A549 (cell line): ENCODE results near the gene EME2. TPM values are rescaled to one million over a fixed set of nuclear protein-coding genes. Genes with fewer than 3 reads are reported as not detected.

Experiments
- ATAC-seq, 2 experiments: fragments of 200-7000 bp in 1 of 2; fragments of >200 bp in 1 of 2; cut with Nextera tagmentation in 1 of 2; cut with Tn5 transposase in 1 of 2; 3 replicates each; pipeline versions ENCODE4 v1.8.0 to v1.9.1; 2018 to 2020; ENCODE audit warnings: mild to moderate bottlenecking in 1 of 2, moderate library complexity in 1 of 2
- CTCF ChIA-PET: fragments of 300-600 bp; sonication (Branson Sonifier 250); formaldehyde crosslinking; extraction: SDS; loops from one replicate; lab custom pipeline; 2021; ENCODE audit warnings: antibody characterized with exemption, inconsistent platforms; lab: Yijun Ruan, JAX
- POLR2A ChIA-PET: fragments of 350-600 bp; formaldehyde crosslinking; extraction: SDS; loops from one replicate; lab custom pipeline; 2021; ENCODE audit warnings: antibody characterized with exemption, inconsistent platforms; lab: Yijun Ruan, JAX
- DNase-seq, 2 experiments: peaks; one replicate each; pipeline versions ENCODE4 v3.0.0 to v3.0.0-alpha.2; 2011 to 2016; ENCODE audit warnings: low read depth in 1 of 2, low spot score in 1 of 2
- FAIRE-seq: peaks from 2 replicates; lab custom pipeline; 2011; peaks lifted over from hg19 to GRCh38; lab: Jason Lieb, UNC
- H3K27ac ChIP-seq, 2 experiments: fragments of >200 bp; sonication (Bioruptor Twin); formaldehyde crosslinking; 3 replicates each; pipeline ENCODE4 v1.5.1; 2016 to 2017
- H3K4me1 ChIP-seq: fragments of >200 bp; sonication (Bioruptor Twin); formaldehyde crosslinking; 3 replicates; pipeline ENCODE4 v1.6.1; 2016
- H3K4me2 ChIP-seq: fragments of >200 bp; sonication (Bioruptor Twin); formaldehyde crosslinking; 3 replicates; pipeline ENCODE4 v1.6.1; 2016
- H3K4me3 ChIP-seq: fragments of >200 bp; sonication (Bioruptor Twin); formaldehyde crosslinking; 3 replicates; pipeline ENCODE4 v1.5.1; 2016
- H3K9me3 ChIP-seq: fragments of >200 bp; sonication (Bioruptor Twin); formaldehyde crosslinking; 3 replicates; pipeline ENCODE4 v1.6.1; 2016
- CBX8 ChIP-seq: fragments of 200-600 bp; sonication (generic); IDR thresholded peaks from 2 replicates; pipeline ENCODE4 v1.6.1; 2016
- CHD4 ChIP-seq: fragments of 200-600 bp; sonication (generic); IDR thresholded peaks from 2 replicates; pipeline ENCODE4 v1.6.1; 2016; ENCODE audit warnings: antibody characterized with exemption, mild to moderate bottlenecking, borderline replicate concordance
- EHMT2 ChIP-seq: fragments of 200-600 bp; sonication (generic); IDR thresholded peaks from 2 replicates; pipeline ENCODE4 v1.6.1; 2016; ENCODE audit warnings: antibody characterized with exemption, low read depth, mild to moderate bottlenecking, moderate library complexity
- EP300 ChIP-seq, 2 experiments: fragments of >200 bp; sonication (Bioruptor Twin); formaldehyde crosslinking; IDR thresholded peaks; 2 replicates in 1 of 2; 3 replicates in 1 of 2; pipeline ENCODE4 v1.6.1; 2016 to 2017
- ESRRA ChIP-seq: fragments of 150-350 bp; IDR thresholded peaks from 2 replicates; pipeline ENCODE4 v1.6.1; 2014; ENCODE audit warnings: mild to moderate bottlenecking, low read length, borderline replicate concordance
- FOSB ChIP-seq: fragments of 250-450 bp; sonication (Bioruptor Pico); IDR thresholded peaks from 2 replicates; pipeline ENCODE4 v1.5.0; 2020; ENCODE audit warnings: mild to moderate bottlenecking, moderate library complexity
- FOXS1 ChIP-seq: fragments of 250-450 bp; sonication (Bioruptor Pico); IDR thresholded peaks from 2 replicates; pipeline ENCODE4 v1.5.0; 2020; ENCODE audit warnings: mild to moderate bottlenecking, moderate library complexity
- HDAC2 ChIP-seq: fragments of 200-600 bp; sonication (generic); IDR thresholded peaks from 2 replicates; pipeline ENCODE4 v1.6.1; 2016
- HOXB13 ChIP-seq: fragments of 250-450 bp; sonication (Bioruptor Pico); IDR thresholded peaks from 2 replicates; pipeline ENCODE4 v1.5.0; 2020; ENCODE audit warnings: low read depth, mild to moderate bottlenecking, moderate library complexity
- JUN ChIP-seq, 2 experiments: fragments of >200 bp; sonication (Bioruptor Twin); formaldehyde crosslinking; IDR thresholded peaks; 2 replicates in 1 of 2; 3 replicates in 1 of 2; pipeline ENCODE4 v1.6.1; 2016 to 2017
- MYC ChIP-seq: IDR thresholded peaks from 2 replicates; pipeline ENCODE4 v1.6.1; 2012; ENCODE audit warnings: mild to moderate bottlenecking, inconsistent platforms, low read length, improper control_type of control experiment, borderline replicate concordance
- NFE2L2 ChIP-seq: fragments of 150-350 bp; conservative IDR thresholded peaks from 2 replicates; pipeline ENCODE4 v1.6.1; 2014; ENCODE audit warnings: low read length
- NPAS2 ChIP-seq: fragments of 250-450 bp; sonication (Bioruptor Pico); IDR thresholded peaks from 2 replicates; pipeline ENCODE4 v1.8.0; 2022; ENCODE audit warnings: mild to moderate bottlenecking, moderate library complexity, borderline replicate concordance
- NR3C1 ChIP-seq: fragments of >200 bp; sonication (Bioruptor Twin); formaldehyde crosslinking; IDR thresholded peaks from 3 replicates; pipeline ENCODE4 v1.6.1; 2017
- POLR2A ChIP-seq: IDR thresholded peaks from 2 replicates; pipeline ENCODE4 v1.6.1; 2012; ENCODE audit warnings: mild to moderate bottlenecking, low read length
- RAD21 ChIP-seq, 2 experiments: fragments of >200 bp in 1 of 2; sonication (Bioruptor Twin) in 1 of 2; formaldehyde crosslinking in 1 of 2; IDR thresholded peaks in 1 of 2; conservative IDR thresholded peaks in 1 of 2; 2 replicates in 1 of 2; 3 replicates in 1 of 2; pipeline ENCODE4 v1.6.1; 2012 to 2018; ENCODE audit warnings: inconsistent platforms in 1 of 2
- SMC3 ChIP-seq: fragments of >200 bp; sonication (Bioruptor Twin); formaldehyde crosslinking; IDR thresholded peaks from 3 replicates; pipeline ENCODE4 v1.6.1; 2018; ENCODE audit warnings: inconsistent platforms
- SREBF2 ChIP-seq: fragments of 450-650 bp; IDR thresholded peaks from 2 replicates; pipeline ENCODE4 v1.6.1; 2014; ENCODE audit warnings: mild to moderate bottlenecking, moderate library complexity
- TFCP2L1 ChIP-seq: fragments of 250-450 bp; sonication (Bioruptor Pico); IDR thresholded peaks from 2 replicates; pipeline ENCODE4 v1.5.0; 2021; ENCODE audit warnings: mild to moderate bottlenecking
- TP53 ChIP-seq: fragments of 250-450 bp; sonication (Bioruptor Pico); IDR thresholded peaks from 2 replicates; pipeline ENCODE4 v1.5.0; 2021; ENCODE audit warnings: mild to moderate bottlenecking, moderate library complexity
- ZC3H11A ChIP-seq: fragments of 450-650 bp; IDR thresholded peaks from 2 replicates; pipeline ENCODE4 v1.6.1; 2014; ENCODE audit warnings: antibody characterized with exemption, mild to moderate bottlenecking
- ZFP36 ChIP-seq: fragments of 450-650 bp; IDR thresholded peaks from 2 replicates; pipeline ENCODE4 v1.6.1; 2014; ENCODE audit warnings: borderline replicate concordance; ENCODE audit not compliant: partially characterized antibody
- ZSCAN20 ChIP-seq: fragments of 250-450 bp; sonication (Bioruptor Pico); IDR thresholded peaks from 2 replicates; pipeline ENCODE4 v1.8.0; 2022; ENCODE audit warnings: mild to moderate bottlenecking, moderate library complexity
- WGBS: methylation state at CpG from one replicate; pipeline ENCODE4 v1.1.6; 2017; ENCODE audit errors: missing lambda C conversion rate; 5-methylcytosine and 5-hydroxymethylcytosine counted together
- polyA plus RNA-seq, 4 experiments: library from polyadenylated mRNA; depleted of rRNA in 3 of 4; stranded (reverse); fragments of >200 nt; fragmentation: RNase III in 1 of 4; extraction: RNeasy Plus Mini Kit Qiagen cat#74134 plus additional on column Dnase treatment in 1 of 4; gene quantifications; 2 replicates in 3 of 4; 3 replicates in 1 of 4; pipeline ENCODE4 v1.2.3, GENCODE V29; 2011 to 2017
- TF ChIP-seq, protein P1 (sequence below): IDR thresholded peaks from 2 replicates; pipeline ENCODE4 v1.6.1; 2012
- TF ChIP-seq, protein P2 (sequence below): fragments of >200 bp; sonication (Bioruptor Twin); formaldehyde crosslinking; IDR thresholded peaks from 3 replicates; pipeline ENCODE4 v1.6.1; 2016
- TF ChIP-seq, protein P3 (sequence below): fragments of >200 bp; sonication (Bioruptor Twin); formaldehyde crosslinking; IDR thresholded peaks from 3 replicates; pipeline ENCODE4 v1.5.1; 2016
- TF ChIP-seq, protein P4 (sequence below): IDR thresholded peaks from 2 replicates; pipeline ENCODE4 v1.6.1; 2012; ENCODE audit warnings: low read depth, borderline replicate concordance
- TF ChIP-seq, protein P5 (sequence below): IDR thresholded peaks from 2 replicates; pipeline ENCODE4 v1.6.1; 2012
- TF ChIP-seq, protein P6 (sequence below): fragments of 250-450 bp; sonication (Bioruptor Pico); IDR thresholded peaks from 2 replicates; pipeline ENCODE4 v1.5.0; 2020; ENCODE audit warnings: low read depth, mild to moderate bottlenecking, moderate library complexity
- TF ChIP-seq, protein P7 (sequence below): fragments of 450-650 bp; IDR thresholded peaks from 2 replicates; pipeline ENCODE4 v1.6.1; 2014; ENCODE audit warnings: antibody characterized with exemption

The EME2 gene
- polyA plus RNA-seq, 2 of the 4 experiments (the other 2 are of a cell fraction), result 2.9 to 16.5 TPM

DNA sequence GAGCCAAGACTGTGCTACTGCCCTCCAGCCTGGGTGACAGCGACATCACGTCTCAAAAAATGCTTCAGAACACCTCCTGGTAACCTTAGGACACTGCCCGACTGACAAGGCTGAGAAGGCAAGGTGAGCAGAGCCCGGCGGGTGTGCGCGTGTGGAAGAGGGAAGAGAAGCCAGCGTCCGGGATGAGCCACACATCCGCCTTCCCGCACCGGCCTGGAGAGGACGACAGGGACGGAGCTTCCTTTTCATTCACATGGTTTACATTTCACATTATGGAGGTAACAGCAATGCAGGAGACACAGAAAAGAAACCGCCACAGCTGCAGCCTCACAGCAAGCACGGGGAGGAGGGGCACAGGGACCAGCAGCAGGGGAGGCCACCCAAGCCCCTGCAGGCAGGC is 37.5 kb downstream of the EME2 start:
- FAIRE-seq (no peak), DNase-seq (no peak), ATAC-seq (no peak)
- ChIA-PET POLR2A (no interaction called here), CTCF (interaction anchor here (1.3 to 1.8 kb wide), 3 partner anchors 13 to 36 kb away, joined by 3 to 4 read pairs (median 4); no protein-coding TSS in a partner anchor)
- no peak overlapping the region for H3K4me2 ChIP-seq
- H3K27ac ChIP-seq, result no peak overlapping the region
- WGBS, result 93% methylated on average over 16 of the region's 16 CpGs
- no peaks in the 10 kb centered on the region for H3K9me3 ChIP-seq
- peaks cover 10% of the 10 kb centered on the region; the same call in 1 of the 3 replicates for H3K4me1 ChIP-seq
- H3K4me3 ChIP-seq, result no peak overlapping the region
- TF ChIP-seq CBX8 (no peak), FOXS1 (no peak), EHMT2 (no peak), POLR2A (no peak), CHD4 (no peak), FOSB (CRISPR knock-in tag) (no peak), HOXB13 (CRISPR knock-in tag) (no peak), TP53 (CRISPR knock-in tag) (no peak), NPAS2 (CRISPR knock-in tag) (no peak), TFCP2L1 (CRISPR knock-in tag) (no peak)
- TF ChIP-seq, protein P1, sequence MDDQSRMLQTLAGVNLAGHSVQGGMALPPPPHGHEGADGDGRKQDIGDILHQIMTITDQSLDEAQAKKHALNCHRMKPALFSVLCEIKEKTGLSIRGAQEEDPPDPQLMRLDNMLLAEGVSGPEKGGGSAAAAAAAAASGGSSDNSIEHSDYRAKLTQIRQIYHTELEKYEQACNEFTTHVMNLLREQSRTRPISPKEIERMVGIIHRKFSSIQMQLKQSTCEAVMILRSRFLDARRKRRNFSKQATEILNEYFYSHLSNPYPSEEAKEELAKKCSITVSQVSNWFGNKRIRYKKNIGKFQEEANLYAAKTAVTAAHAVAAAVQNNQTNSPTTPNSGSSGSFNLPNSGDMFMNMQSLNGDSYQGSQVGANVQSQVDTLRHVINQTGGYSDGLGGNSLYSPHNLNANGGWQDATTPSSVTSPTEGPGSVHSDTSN, result no peak

DNA sequence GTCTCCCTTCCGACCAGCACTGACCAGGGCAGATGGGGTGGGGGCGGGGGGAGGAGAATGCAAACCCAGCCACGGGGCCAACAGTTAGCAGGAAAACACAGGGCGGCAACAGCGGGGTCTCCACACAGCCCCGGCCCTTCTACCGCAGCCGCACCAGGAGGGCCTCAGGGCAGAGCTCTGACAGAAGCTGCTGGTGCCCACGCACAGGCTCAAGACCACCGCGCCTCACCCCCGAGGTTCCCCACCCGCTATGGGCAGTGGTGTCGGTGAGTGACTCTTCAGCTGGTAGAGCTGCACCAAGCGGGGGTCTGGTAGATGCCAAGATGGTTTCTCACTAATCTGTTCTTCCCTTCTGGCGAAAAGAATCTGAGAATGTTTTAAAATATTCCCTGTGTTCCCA is 37.9 kb downstream of the EME2 start:
- H3K4me1 ChIP-seq, result peaks cover 10% of the 10 kb centered on the region; the same call in 1 of the 3 replicates

DNA sequence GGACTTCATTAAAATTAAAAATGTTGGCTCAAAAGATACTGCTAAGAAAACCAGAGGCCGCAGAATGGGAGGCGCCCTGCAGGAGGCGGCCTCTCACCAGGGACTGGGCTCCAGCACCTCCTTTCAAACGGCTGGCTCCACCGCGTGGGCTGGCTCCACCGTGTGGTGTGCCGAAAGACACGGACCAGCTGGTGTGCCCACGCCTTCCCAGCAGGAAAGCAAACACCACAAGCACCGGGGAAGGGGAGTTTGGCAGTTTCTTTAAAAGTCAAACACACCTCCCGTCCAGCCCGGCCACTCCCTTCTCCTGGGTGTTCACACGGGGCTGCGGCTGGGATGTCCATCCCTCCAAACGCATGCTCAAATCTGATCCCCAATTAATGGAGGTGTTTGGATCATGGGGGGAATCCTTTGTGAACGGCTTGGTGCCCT is 40.1 kb downstream of the EME2 start:
- TF ChIP-seq, protein P2, sequence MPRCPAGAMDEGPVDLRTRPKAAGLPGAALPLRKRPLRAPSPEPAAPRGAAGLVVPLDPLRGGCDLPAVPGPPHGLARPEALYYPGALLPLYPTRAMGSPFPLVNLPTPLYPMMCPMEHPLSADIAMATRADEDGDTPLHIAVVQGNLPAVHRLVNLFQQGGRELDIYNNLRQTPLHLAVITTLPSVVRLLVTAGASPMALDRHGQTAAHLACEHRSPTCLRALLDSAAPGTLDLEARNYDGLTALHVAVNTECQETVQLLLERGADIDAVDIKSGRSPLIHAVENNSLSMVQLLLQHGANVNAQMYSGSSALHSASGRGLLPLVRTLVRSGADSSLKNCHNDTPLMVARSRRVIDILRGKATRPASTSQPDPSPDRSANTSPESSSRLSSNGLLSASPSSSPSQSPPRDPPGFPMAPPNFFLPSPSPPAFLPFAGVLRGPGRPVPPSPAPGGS, result no peak
- TF ChIP-seq, protein P3, sequence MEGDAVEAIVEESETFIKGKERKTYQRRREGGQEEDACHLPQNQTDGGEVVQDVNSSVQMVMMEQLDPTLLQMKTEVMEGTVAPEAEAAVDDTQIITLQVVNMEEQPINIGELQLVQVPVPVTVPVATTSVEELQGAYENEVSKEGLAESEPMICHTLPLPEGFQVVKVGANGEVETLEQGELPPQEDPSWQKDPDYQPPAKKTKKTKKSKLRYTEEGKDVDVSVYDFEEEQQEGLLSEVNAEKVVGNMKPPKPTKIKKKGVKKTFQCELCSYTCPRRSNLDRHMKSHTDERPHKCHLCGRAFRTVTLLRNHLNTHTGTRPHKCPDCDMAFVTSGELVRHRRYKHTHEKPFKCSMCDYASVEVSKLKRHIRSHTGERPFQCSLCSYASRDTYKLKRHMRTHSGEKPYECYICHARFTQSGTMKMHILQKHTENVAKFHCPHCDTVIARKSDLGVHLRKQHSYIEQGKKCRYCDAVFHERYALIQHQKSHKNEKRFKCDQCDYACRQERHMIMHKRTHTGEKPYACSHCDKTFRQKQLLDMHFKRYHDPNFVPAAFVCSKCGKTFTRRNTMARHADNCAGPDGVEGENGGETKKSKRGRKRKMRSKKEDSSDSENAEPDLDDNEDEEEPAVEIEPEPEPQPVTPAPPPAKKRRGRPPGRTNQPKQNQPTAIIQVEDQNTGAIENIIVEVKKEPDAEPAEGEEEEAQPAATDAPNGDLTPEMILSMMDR, result peak; percentile 62
- TF ChIP-seq, protein P4, sequence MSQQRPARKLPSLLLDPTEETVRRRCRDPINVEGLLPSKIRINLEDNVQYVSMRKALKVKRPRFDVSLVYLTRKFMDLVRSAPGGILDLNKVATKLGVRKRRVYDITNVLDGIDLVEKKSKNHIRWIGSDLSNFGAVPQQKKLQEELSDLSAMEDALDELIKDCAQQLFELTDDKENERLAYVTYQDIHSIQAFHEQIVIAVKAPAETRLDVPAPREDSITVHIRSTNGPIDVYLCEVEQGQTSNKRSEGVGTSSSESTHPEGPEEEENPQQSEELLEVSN, result 0 out of 2 replicates have a peak, but pooled peaks have one; percentile 19
- peak; percentile 65 to 80 for TF ChIP-seq RAD21 (conservative IDR thresholded peaks at IDR 0.05 in 1 of 2, IDR thresholded peaks at IDR 0.05 in 1 of 2)
- TF ChIP-seq SMC3, result peak; percentile 43
- no peak for TF ChIP-seq ZC3H11A
- TF ChIP-seq, protein P5, sequence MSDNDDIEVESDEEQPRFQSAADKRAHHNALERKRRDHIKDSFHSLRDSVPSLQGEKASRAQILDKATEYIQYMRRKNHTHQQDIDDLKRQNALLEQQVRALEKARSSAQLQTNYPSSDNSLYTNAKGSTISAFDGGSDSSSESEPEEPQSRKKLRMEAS, result peak; percentile 82
- TF ChIP-seq, all 56 proteins: peak for 5
- peak; percentile 66 to 80 for DNase-seq
- H3K27ac ChIP-seq, result peak overlapping the region in 1 of 2 experiments; percentile 30; a peak in 1 of 6 replicates
- peak overlapping the region; percentile 41; the same call in 2 of the 3 replicates for H3K4me2 ChIP-seq
- no peak for FAIRE-seq
- no peaks in the 10 kb centered on the region for H3K9me3 ChIP-seq
- peak; percentile 94 to 96 for ATAC-seq
- ChIA-PET POLR2A (no interaction called here), CTCF (interaction anchor here (0.6 to 4.0 kb wide), 15 partner anchors 8 to 449 kb away, joined by 3 to 15 read pairs (median 4); partner anchors contain the start of genes HAGH, MAPK8IP3 and MRPS34)
- 19% methylated on average over 17 of the region's 17 CpGs for WGBS
- H3K4me1 ChIP-seq, result peaks cover 10% of the 10 kb centered on the region; the same call in 1 of the 3 replicates
- no peak overlapping the region for H3K4me3 ChIP-seq

More for the DNA sequence above, 37.9 kb downstream of the EME2 start:
- POLR2A ChIA-PET, result interaction anchor here (1.0 kb wide), 1 partner anchor 28 kb away, joined by 3 read pairs; the partner anchor contains the start of genes NUBP2 and SPSB3
- WGBS, result 91% methylated on average over 14 of the region's 16 CpGs
- CTCF ChIA-PET, result interaction anchor here (0.6 to 4.0 kb wide), 6 partner anchors 9 to 139 kb away, joined by 3 to 15 read pairs (median 4); no protein-coding TSS in a partner anchor
- no peak overlapping the region for H3K4me3 ChIP-seq
- H3K27ac ChIP-seq, result no peak overlapping the region
- no peak overlapping the region for H3K4me2 ChIP-seq
- ATAC-seq, result no peak
- no peak for DNase-seq
- FAIRE-seq, result no peak
- no peak for TF ChIP-seq FOXS1
- TF ChIP-seq ZFP36, result no peak
- no peak for TF ChIP-seq HDAC2
- no peak for TF ChIP-seq MYC
- TF ChIP-seq JUN (IDR thresholded peaks at IDR 0.05), result no peak
- no peak for TF ChIP-seq SREBF2
- TF ChIP-seq, protein P6, sequence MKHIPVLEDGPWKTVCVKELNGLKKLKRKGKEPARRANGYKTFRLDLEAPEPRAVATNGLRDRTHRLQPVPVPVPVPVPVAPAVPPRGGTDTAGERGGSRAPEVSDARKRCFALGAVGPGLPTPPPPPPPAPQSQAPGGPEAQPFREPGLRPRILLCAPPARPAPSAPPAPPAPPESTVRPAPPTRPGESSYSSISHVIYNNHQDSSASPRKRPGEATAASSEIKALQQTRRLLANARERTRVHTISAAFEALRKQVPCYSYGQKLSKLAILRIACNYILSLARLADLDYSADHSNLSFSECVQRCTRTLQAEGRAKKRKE (CRISPR knock-in tag), result no peak
- TF ChIP-seq, protein P7, sequence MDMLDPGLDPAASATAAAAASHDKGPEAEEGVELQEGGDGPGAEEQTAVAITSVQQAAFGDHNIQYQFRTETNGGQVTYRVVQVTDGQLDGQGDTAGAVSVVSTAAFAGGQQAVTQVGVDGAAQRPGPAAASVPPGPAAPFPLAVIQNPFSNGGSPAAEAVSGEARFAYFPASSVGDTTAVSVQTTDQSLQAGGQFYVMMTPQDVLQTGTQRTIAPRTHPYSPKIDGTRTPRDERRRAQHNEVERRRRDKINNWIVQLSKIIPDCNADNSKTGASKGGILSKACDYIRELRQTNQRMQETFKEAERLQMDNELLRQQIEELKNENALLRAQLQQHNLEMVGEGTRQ, result no peak
- TF ChIP-seq EP300 (IDR thresholded peaks at IDR 0.05), result no peak
- no peak for TF ChIP-seq NR3C1
- no peak for TF ChIP-seq ESRRA
- no peak for TF ChIP-seq ZSCAN20 (CRISPR knock-in tag)
- no peak for TF ChIP-seq NFE2L2
- H3K9me3 ChIP-seq, result no peaks in the 10 kb centered on the region
